Spleen (tissue), 11 donors: ENCODE measurements around the gene PIK3R6. TPM values are rescaled to one million over a fixed set of nuclear protein-coding genes. Genes with fewer than 3 reads are reported as not detected.
A peak's percentile ranks its signal among the peaks of the same experiment; 100 is the strongest.

Source experiments
- DNase-seq: peaks from one replicate; pipeline ENCODE4 v3.0.0-alpha.2; 2020
- H3K27ac ChIP-seq, 8 donors: fragments of 200-600 bp; sonication (generic) in 7 of 8; 1 replicate in 4 of 8; 2 replicates in 4 of 8; pipeline versions ENCODE4 v1.5.0 to v1.8.0; 2016 to 2021; ENCODE audit warnings: inconsistent platforms in 4 of 8, mild to moderate bottlenecking in 4 of 8, moderate library complexity in 1 of 8
- H3K27me3 ChIP-seq, 7 donors: fragments of 200-600 bp; sonication (generic) in 6 of 7; replicated peaks in 1 of 7; 1 replicate in 4 of 7; 2 replicates in 3 of 7; pipeline versions ENCODE4 v1.5.0 to v1.8.0; 2016 to 2021; ENCODE audit warnings: inconsistent platforms in 3 of 7, mild to moderate bottlenecking in 1 of 7
- H3K36me3 ChIP-seq, 6 donors: fragments of 200-600 bp; sonication (generic) in 5 of 6; 1 replicate in 4 of 6; 2 replicates in 2 of 6; pipeline versions ENCODE4 v1.5.0 to v1.8.0; 2016 to 2021; ENCODE audit warnings: inconsistent platforms in 2 of 6
- H3K4me1 ChIP-seq, 6 donors: fragments of 200-600 bp; sonication (generic) in 5 of 6; 1 replicate in 3 of 6; 2 replicates in 3 of 6; pipeline versions ENCODE4 v1.5.0 to v1.8.0; 2016 to 2021; ENCODE audit warnings: inconsistent platforms in 3 of 6
- H3K4me3 ChIP-seq, 8 donors: fragments of 200-600 bp; sonication (generic) in 7 of 8; 1 replicate in 4 of 8; 2 replicates in 4 of 8; pipeline versions ENCODE4 v1.5.0 to v1.8.0; 2016 to 2021; ENCODE audit warnings: inconsistent platforms in 4 of 8, mild to moderate bottlenecking in 4 of 8, moderate library complexity in 2 of 8
- H3K9me3 ChIP-seq, 8 donors: fragments of 200-600 bp; sonication (generic) in 7 of 8; 1 replicate in 4 of 8; 2 replicates in 4 of 8; pipeline versions ENCODE4 v1.5.0 to v1.8.0; 2016 to 2021; ENCODE audit warnings: inconsistent platforms in 4 of 8
- POLR2A ChIP-seq, 3 donors: fragments of 450-650 bp; IDR thresholded peaks; one replicate each; pipeline ENCODE4 v1.5.1; 2017; ENCODE audit warnings: antibody characterized with exemption in 3 of 3, mild to moderate bottlenecking in 1 of 3
- POLR2AphosphoS5 ChIP-seq, 3 donors: sonication (generic); formaldehyde crosslinking; IDR thresholded peaks; one replicate each; pipeline ENCODE4 v1.5.1; 2017; ENCODE audit warnings: antibody characterized with exemption in 3 of 3
- WGBS, 5 donors: extraction: QIAGEN DNeasy Blood & Tissue Kit in 3 of 5; methylation state at CpG; one replicate each; pipeline versions ENCODE4 v1.1.5 to v1.1.7; 2013 to 2018; 5-methylcytosine and 5-hydroxymethylcytosine counted together
- intact Hi-C: fragments of 100-400 bp; cut with DNase I; formaldehyde crosslinking; loops from one replicate; pipeline ENCODE4 v1.15.0; 2023; ENCODE audit warnings: low total_unique reads
- polyA plus RNA-seq, 3 donors: library from polyadenylated mRNA; stranded (reverse); fragments of 200-250 nt; gene quantifications; one replicate each; pipeline ENCODE4 v1.2.1, GENCODE V29; 2013
- total RNA-seq, 7 donors: library from RNA; depleted of rRNA in 3 of 7; stranded (reverse); fragments of >200 nt in 3 of 7; fragmentation: NEBNext Ultra II Directional in 4 of 7; extraction: Animal tissue kit (Norgen Biotek cat#: 25700) in 4 of 7; gene quantifications; one replicate each; pipeline versions ENCODE4 v1.1.0 to v1.2.1, GENCODE V29; 2016 to 2021
- TF ChIP-seq, protein P1 (sequence below), 11 experiments: fragments of 200-600 bp in 7 of 11; fragments of 450-650 bp in 4 of 11; sonication (generic) in 4 of 11; IDR thresholded peaks in 8 of 11; conservative IDR thresholded peaks in 3 of 11; 1 replicate in 7 of 11; 2 replicates in 4 of 11; pipeline versions ENCODE4 v1.4.0 to v1.8.0; 2016 to 2021; ENCODE audit warnings: antibody characterized with exemption in 11 of 11, inconsistent platforms in 4 of 11, mild to moderate bottlenecking in 1 of 11
- donor health status: healthy with polysubstance abuse.
- donor health status: DM: no; HTN: no; CAD: no; lungs with moderate emphysema.
- donor health status: DM: no; HTN: no; CAD: no.
- donor health status: Bipolar disorder and iron deficiency.
- donor health status: healthy.
- donor health status: DM: no; HTN: no; CAD: no.
- donor health status: DM: yes; HTN: yes; CAD: no.

The PIK3R6 gene
- total and polyA plus RNA-seq, 10 donors = 1.3 to 9.6 (median 6.5) TPM

DNA sequence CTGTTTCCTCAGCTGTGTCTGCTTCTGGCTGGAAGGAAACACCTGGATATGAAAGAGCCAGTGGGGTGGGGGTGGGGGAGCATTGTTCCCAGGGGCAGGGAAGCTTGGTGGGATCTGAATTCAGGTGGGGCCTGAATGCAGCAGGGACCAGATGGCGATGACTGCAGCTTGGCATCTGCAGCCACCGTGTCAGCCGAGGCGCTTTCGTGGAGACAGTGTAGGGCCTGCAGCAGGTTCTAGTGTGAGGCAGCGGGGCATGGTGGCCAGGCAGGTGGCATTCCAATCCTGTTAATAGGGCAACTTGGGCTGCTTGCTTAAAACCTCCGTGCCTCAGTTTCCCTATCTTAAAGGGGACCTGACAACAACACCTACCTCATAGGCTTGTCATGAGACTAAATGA is 1.7 kb downstream of the PIK3R6 start:
- Histone ChIP-seq H3K9me3 (no peaks in the 10 kb centered on the region), H3K36me3 (no peaks in the 10 kb centered on the region), H3K27me3 (peaks cover 0 to 16% (median 0%) of the 10 kb centered on the region in 7 donors), H3K4me3 (peak overlapping the region in 1 of 8 donors; percentile 62), H3K27ac (no peak overlapping the region), H3K4me1 (peaks cover 0 to 65% (median 25%) of the 10 kb centered on the region in 6 donors)
- TF ChIP-seq POLR2A (IDR thresholded peaks at IDR 0.05) = no peak
- no peak for TF ChIP-seq POLR2AphosphoS5 (IDR thresholded peaks at IDR 0.05)
- TF ChIP-seq, protein P1, sequence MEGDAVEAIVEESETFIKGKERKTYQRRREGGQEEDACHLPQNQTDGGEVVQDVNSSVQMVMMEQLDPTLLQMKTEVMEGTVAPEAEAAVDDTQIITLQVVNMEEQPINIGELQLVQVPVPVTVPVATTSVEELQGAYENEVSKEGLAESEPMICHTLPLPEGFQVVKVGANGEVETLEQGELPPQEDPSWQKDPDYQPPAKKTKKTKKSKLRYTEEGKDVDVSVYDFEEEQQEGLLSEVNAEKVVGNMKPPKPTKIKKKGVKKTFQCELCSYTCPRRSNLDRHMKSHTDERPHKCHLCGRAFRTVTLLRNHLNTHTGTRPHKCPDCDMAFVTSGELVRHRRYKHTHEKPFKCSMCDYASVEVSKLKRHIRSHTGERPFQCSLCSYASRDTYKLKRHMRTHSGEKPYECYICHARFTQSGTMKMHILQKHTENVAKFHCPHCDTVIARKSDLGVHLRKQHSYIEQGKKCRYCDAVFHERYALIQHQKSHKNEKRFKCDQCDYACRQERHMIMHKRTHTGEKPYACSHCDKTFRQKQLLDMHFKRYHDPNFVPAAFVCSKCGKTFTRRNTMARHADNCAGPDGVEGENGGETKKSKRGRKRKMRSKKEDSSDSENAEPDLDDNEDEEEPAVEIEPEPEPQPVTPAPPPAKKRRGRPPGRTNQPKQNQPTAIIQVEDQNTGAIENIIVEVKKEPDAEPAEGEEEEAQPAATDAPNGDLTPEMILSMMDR (IDR thresholded peaks at IDR 0.05 in 8 of 11, conservative IDR thresholded peaks at IDR 0.05 in 3 of 11) = no peak
- no peak for DNase-seq
- 86 to 97% (median 89%) methylated on average over 6 to 7 of the region's 7 CpGs for WGBS, 5 donors
- intact Hi-C loops = no loop called here

DNA sequence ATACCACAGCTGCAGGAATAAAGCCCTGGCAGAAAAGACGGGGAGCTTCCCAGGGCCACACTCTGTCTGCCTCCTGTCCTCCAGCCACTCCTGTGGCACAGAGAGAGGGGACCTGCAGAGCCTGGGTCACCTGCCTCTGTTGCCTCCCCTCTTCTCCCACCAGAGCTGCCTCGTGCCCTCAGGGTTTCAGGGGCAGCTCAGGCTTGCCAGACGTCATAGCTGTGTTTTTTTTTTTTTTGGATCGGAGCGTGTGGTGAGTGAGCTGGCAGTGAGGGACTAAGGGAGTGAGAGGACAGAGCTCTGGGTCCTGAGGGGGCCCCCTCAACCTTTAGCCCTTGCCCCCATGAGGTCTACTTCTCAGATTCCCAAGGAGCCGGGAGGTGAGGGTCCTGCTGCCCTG is 2.1 kb downstream of the PIK3R6 start:
- TF ChIP-seq POLR2AphosphoS5 (IDR thresholded peaks at IDR 0.05) (no peak), POLR2A (IDR thresholded peaks at IDR 0.05) (no peak)
- TF ChIP-seq, protein P1 (IDR thresholded peaks at IDR 0.05 in 8 of 11, conservative IDR thresholded peaks at IDR 0.05 in 3 of 11) = no peak
- H3K36me3 ChIP-seq = no peaks in the 10 kb centered on the region
- intact Hi-C loops = no loop called here
- H3K4me1 ChIP-seq = peaks cover 0 to 70% (median 25%) of the 10 kb centered on the region in 6 donors
- WGBS, 5 donors = 49 to 78% (median 67%) methylated on average over 5 to 6 of the region's 6 CpGs
- no peaks in the 10 kb centered on the region for H3K9me3 ChIP-seq
- H3K27ac ChIP-seq = no peak overlapping the region
- peaks cover 0 to 16% (median 0%) of the 10 kb centered on the region in 7 donors for H3K27me3 ChIP-seq
- no peak for DNase-seq
- no peak overlapping the region for H3K4me3 ChIP-seq

DNA sequence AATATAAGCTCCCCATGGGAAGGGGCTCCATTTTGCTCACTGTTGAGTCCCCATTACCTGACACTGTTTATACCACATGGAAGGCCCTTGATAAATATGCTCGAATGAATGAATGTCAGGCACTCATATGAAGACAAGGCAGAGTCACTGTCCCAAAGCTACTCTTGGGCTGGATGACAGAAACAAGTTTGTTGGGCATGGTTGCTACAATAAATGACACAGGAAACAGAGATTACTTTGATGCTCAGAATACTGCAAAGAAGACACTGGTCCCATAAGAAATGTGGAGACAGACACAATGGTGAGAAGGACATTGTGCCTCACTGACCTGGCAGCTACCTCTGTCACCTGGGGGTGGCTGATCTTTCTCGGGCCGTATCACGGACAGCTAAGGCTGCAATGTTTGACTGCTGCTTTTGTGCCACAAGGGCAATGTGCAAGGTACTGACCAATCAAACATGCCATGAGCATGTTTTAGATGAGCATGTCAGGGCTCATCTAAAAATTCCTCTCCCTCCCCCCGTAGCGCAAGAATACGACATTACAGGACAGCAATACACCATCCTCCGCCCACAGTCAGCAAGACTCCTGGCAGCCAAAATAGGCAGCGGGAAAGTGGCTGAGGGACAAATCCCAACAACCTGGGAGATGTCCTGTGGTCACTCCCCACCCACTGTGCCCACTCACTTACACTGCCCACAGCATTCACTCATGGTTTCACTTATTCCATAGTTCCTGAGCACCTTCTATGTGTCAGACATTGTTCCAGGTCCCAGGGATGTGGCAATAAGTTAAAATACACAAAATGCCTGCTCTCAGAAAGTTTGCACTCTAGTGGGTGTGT is 5.0 kb downstream of the PIK3R6 start:
- Histone ChIP-seq H3K9me3 (no peaks in the 10 kb centered on the region), H3K4me3 (no peak overlapping the region), H3K36me3 (no peaks in the 10 kb centered on the region), H3K27me3 (peaks cover 0 to 16% (median 0%) of the 10 kb centered on the region in 7 donors), H3K4me1 (peaks cover 13 to 76% (median 36%) of the 10 kb centered on the region in 6 donors), H3K27ac (peak overlapping the region in 1 of 8 donors; percentile 28)
- DNase-seq = no peak
- TF ChIP-seq POLR2AphosphoS5 (IDR thresholded peaks at IDR 0.05) = no peak
- TF ChIP-seq POLR2A (IDR thresholded peaks at IDR 0.05) = no peak
- TF ChIP-seq, protein P1 (IDR thresholded peaks at IDR 0.05 in 8 of 11, conservative IDR thresholded peaks at IDR 0.05 in 3 of 11) = no peak
- WGBS, 5 donors = 85 to 93% (median 90%) methylated on average over 9 of the region's 9 CpGs
- intact Hi-C loops = no loop called here

DNA sequence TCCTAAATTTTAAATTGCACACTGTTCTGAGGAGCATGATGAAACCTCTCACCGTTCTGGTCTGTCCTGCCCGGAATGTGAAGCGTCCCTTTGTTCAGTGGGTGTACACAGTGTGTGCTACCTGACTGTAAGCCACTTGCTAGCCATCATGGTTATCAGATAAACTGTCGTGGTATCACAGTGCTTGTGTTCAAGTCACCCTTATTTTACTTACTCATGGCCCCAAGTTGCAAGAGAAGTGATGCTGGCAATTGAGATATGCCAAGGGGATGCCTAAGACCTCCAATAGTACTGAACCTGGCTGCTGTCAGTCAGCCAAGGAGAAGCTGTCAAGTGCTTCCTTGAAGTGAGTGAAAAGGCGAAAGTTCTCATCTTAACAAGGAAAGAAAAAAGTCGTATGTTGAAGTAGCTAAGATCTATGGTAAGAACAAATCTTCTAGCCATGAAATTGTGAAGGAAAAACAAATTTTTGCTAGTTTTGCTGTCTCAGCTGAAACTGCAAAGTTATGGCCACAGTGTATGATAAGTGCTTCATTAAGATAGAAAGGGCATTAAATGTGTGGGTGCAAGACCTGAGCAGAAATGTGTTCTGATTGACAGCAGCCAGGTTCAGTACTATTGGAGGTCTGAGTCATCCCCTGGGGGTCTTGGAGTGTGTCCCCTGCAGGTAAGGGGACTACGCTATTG is 5.8 kb downstream of the PIK3R6 start:
- H3K4me1 ChIP-seq = peaks cover 13 to 76% (median 40%) of the 10 kb centered on the region in 6 donors
- TF ChIP-seq POLR2A (IDR thresholded peaks at IDR 0.05) (no peak), POLR2AphosphoS5 (IDR thresholded peaks at IDR 0.05) (no peak)
- TF ChIP-seq, protein P1 (IDR thresholded peaks at IDR 0.05 in 8 of 11, conservative IDR thresholded peaks at IDR 0.05 in 3 of 11) = no peak
- no peaks in the 10 kb centered on the region for H3K9me3 ChIP-seq
- H3K27me3 ChIP-seq = peaks cover 0 to 16% (median 0%) of the 10 kb centered on the region in 7 donors
- no peak for DNase-seq
- WGBS, 5 donors = 56 to 82% (median 62%) methylated on average over 7 of the region's 7 CpGs
- H3K27ac ChIP-seq = peak overlapping the region in 4 of 8 donors; percentile 28 to 54 (median 36)
- no peaks in the 10 kb centered on the region for H3K36me3 ChIP-seq
- peak overlapping the region in 1 of 8 donors; percentile 4 for H3K4me3 ChIP-seq
- intact Hi-C loops = no loop called here
